ENCODE data around the gene RABEP2. TPM values are rescaled to one million over a fixed set of nuclear protein-coding genes. Genes with fewer than 3 reads are reported as not detected.

RABEP2 gene
- total RNA-seq, 1 experiment from 2014 or later = 13.4 TPM

DNA sequence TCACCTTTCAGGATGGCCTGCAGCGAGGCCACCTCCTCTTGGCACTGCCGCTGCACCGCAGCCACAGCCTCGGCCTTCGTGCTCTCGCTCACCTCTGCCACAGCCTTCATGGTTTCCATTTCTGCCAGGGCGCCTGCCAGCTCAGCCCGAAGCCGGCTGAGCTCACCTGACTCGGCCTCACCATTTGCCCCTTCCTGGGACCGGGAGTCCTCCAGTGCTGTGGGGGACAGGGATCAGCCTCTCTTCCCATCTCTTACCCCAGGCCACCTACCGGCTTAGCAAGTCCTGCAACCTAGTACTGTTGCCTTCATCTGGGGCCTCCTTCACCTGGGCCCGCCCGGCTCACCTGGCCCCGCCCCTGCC, 658 bp downstream of the RABEP2 start:
- Histone ChIP-seq H3K9me3 (ENCODE audit: control insufficient read depth in 1 of 2, insufficient read depth in 1 of 2, low read depth in 1 of 2, low read length in 2 of 2) (no peaks in the 10 kb centered on the region), H3K27ac (ENCODE audit: low read depth, low read length) (peak overlapping the region; percentile 75), H3K9ac (ENCODE audit: low read length) (peak overlapping the region; percentile 79), H3K36me3 (ENCODE audit: control insufficient read depth in 1 of 2, insufficient read depth in 2 of 2, low read length in 2 of 2) (peaks cover 0 to 4% of the 10 kb centered on the region in 2 experiments; a peak in 1 of 4 replicates), H3K27me3 (ENCODE audit: insufficient read depth, low read length) (no peaks in the 10 kb centered on the region), H3K9me2 (ENCODE audit: insufficient read depth) (no peaks in the 10 kb centered on the region), H4K20me1 (ENCODE audit: insufficient read depth) (no peaks in the 10 kb centered on the region), H3K79me2 (ENCODE audit: insufficient read depth, low read length) (no peaks in the 10 kb centered on the region; the same call in 1 of the 2 replicates), H3K4me1 (ENCODE audit: control insufficient read depth in 1 of 2, insufficient read depth in 2 of 2, low read length in 2 of 2) (peaks cover 7 to 20% of the 10 kb centered on the region in 2 experiments), H3K4me2 (ENCODE audit: low read length) (peak overlapping the region; percentile 100), H2AFZ (ENCODE audit: low read depth, low read length, poor library complexity, severe bottlenecking) (peak overlapping the region; percentile 78), H3K4me3 (replicated peaks in 1 of 2; ENCODE audit: low read depth in 1 of 2, low read length in 2 of 2) (peak overlapping the region; percentile 60 to 77)
- RAD21 ChIA-PET (ENCODE audit: low non-redundant PET in 1 of 2, low total read pairs in 2 of 2, uncharacterized antibody in 2 of 2, unreplicated experiment in 2 of 2) = no interaction called here
- POLR2A ChIA-PET = interaction anchor here (0.6 kb wide), 1 partner anchor 77 kb away, joined by 3 read pairs; no protein-coding TSS in a partner anchor
- DNase-seq (ENCODE audit: low read depth, low spot score) (no peak), ATAC-seq (no peak; the same call in 1 of the 2 replicates)
- CTCF ChIA-PET = interaction anchor here (1.2 to 1.8 kb wide), 2 partner anchors 12 to 20 kb away, joined by 5 to 10 read pairs; no protein-coding TSS in a partner anchor
- intact Hi-C loops (cut with micrococcal nuclease) = loop anchor here (1.0 kb wide), 1 partner anchor 22 kb away; no protein-coding TSS in a partner anchor
- TF ChIP-seq CEBPB (IDR thresholded peaks at IDR 0.05; ENCODE audit: low read depth) = no peak
- no peak for TF ChIP-seq ZBTB33 (IDR thresholded peaks at IDR 0.05; ENCODE audit: extremely low read depth, insufficient replicate concordance, low read length)
- no peak for TF ChIP-seq EZH2phosphoT487 (IDR thresholded peaks at IDR 0.05; ENCODE audit: borderline replicate concordance)
- no peak for TF ChIP-seq YY1 (IDR thresholded peaks at IDR 0.05; ENCODE audit: extremely low read depth, insufficient replicate concordance, low read depth, low read length)
- TF ChIP-seq TCF7L2 (IDR thresholded peaks at IDR 0.05; ENCODE audit: borderline replicate concordance, extremely low read depth, insufficient read depth, insufficient read length) = no peak
- TF ChIP-seq, protein P1, sequence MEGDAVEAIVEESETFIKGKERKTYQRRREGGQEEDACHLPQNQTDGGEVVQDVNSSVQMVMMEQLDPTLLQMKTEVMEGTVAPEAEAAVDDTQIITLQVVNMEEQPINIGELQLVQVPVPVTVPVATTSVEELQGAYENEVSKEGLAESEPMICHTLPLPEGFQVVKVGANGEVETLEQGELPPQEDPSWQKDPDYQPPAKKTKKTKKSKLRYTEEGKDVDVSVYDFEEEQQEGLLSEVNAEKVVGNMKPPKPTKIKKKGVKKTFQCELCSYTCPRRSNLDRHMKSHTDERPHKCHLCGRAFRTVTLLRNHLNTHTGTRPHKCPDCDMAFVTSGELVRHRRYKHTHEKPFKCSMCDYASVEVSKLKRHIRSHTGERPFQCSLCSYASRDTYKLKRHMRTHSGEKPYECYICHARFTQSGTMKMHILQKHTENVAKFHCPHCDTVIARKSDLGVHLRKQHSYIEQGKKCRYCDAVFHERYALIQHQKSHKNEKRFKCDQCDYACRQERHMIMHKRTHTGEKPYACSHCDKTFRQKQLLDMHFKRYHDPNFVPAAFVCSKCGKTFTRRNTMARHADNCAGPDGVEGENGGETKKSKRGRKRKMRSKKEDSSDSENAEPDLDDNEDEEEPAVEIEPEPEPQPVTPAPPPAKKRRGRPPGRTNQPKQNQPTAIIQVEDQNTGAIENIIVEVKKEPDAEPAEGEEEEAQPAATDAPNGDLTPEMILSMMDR (IDR thresholded peaks at IDR 0.05 in 2 of 3, conservative IDR thresholded peaks at IDR 0.05 in 1 of 3; ENCODE audit: borderline replicate concordance in 1 of 3, insufficient read depth in 1 of 3, low read depth in 2 of 3, low read length in 2 of 3) = peak in 2 of 3 experiments; percentile 26 to 38; a peak in 3 of 6 replicates
- TF ChIP-seq ELF1 (IDR thresholded peaks at IDR 0.05; ENCODE audit: borderline replicate concordance, low read depth) = no peak
- no peak for TF ChIP-seq MAX (IDR thresholded peaks at IDR 0.05)
- TF ChIP-seq EGR1 (IDR thresholded peaks at IDR 0.05; ENCODE audit: low read depth) = no peak
- TF ChIP-seq POLR2AphosphoS5 (IDR thresholded peaks at IDR 0.05; ENCODE audit: low read depth, low read length) = peak; percentile 79
- no peak for TF ChIP-seq SIN3A (IDR thresholded peaks at IDR 0.05; ENCODE audit: low read depth)
- TF ChIP-seq REST (IDR thresholded peaks at IDR 0.05; ENCODE audit: low read depth) = no peak
- TSS peak; percentile 60 for BruUV-seq (replicated peaks)

All from HCT116 (cell line).